ENCODE results near the gene OVOL2.
A peak's percentile ranks its signal among the peaks of the same experiment; 100 is the strongest.

OVOL2 gene

GRCh38 chr20:18079756-18080353, 22.1 kb upstream of the OVOL2 start:
- Histone ChIP-seq H3K27ac (no peak overlapping the region), H3K4me3 (ENCODE audit: low read depth, low read length) (no peak overlapping the region), H3K36me3 (no peaks in the 10 kb centered on the region), H3K27me3 (ENCODE audit: insufficient read depth, low read depth, severe bottlenecking) (no peaks in the 10 kb centered on the region), H3K9me3 (ENCODE audit: severe bottlenecking) (peaks cover 3% of the 10 kb centered on the region)
- TF ChIP-seq CTCF (IDR thresholded peaks at IDR 0.05; ENCODE audit: low read depth, low read length): no peak
- no peak for DNase-seq

GRCh38 chr20:18077157-18077556, 19.4 kb upstream of the OVOL2 start:
- H3K4me3 ChIP-seq (ENCODE audit: low read depth, low read length): no peak overlapping the region
- H3K27ac ChIP-seq: peak overlapping the region; percentile 56
- peak; percentile 74 for DNase-seq
- H3K36me3 ChIP-seq: no peaks in the 10 kb centered on the region
- H3K9me3 ChIP-seq (ENCODE audit: severe bottlenecking): peaks cover 3% of the 10 kb centered on the region
- no peaks in the 10 kb centered on the region for H3K27me3 ChIP-seq (ENCODE audit: insufficient read depth, low read depth, severe bottlenecking)
- no peak for TF ChIP-seq CTCF (IDR thresholded peaks at IDR 0.05; ENCODE audit: low read depth, low read length)

- Histone ChIP-seq H3K4me3 (ENCODE audit: low read depth, low read length) (no peak overlapping the region), H3K27me3 (ENCODE audit: insufficient read depth, low read depth, severe bottlenecking) (no peaks in the 10 kb centered on the region), H3K36me3 (no peaks in the 10 kb centered on the region), H3K9me3 (ENCODE audit: severe bottlenecking) (no peaks in the 10 kb centered on the region), H3K27ac (no peak overlapping the region)
- no peak for TF ChIP-seq CTCF (IDR thresholded peaks at IDR 0.05; ENCODE audit: low read depth, low read length)
- no peak for DNase-seq
Observed at GRCh38 chr20:18072532-18072931, 14.8 kb upstream of the OVOL2 start.

- H3K36me3 ChIP-seq: no peaks in the 10 kb centered on the region
- no peak for TF ChIP-seq CTCF (IDR thresholded peaks at IDR 0.05; ENCODE audit: low read depth, low read length)
- no peaks in the 10 kb centered on the region for H3K27me3 ChIP-seq (ENCODE audit: insufficient read depth, low read depth, severe bottlenecking)
- H3K9me3 ChIP-seq (ENCODE audit: severe bottlenecking): no peaks in the 10 kb centered on the region
- no peak overlapping the region for H3K4me3 ChIP-seq (ENCODE audit: low read depth, low read length)
- no peak for DNase-seq
- H3K27ac ChIP-seq: no peak overlapping the region
Observed at GRCh38 chr20:18066421-18067333, 9.0 kb upstream of the OVOL2 start.

- Histone ChIP-seq H3K27ac (no peak overlapping the region), H3K4me3 (ENCODE audit: low read depth, low read length) (no peak overlapping the region), H3K9me3 (ENCODE audit: severe bottlenecking) (no peaks in the 10 kb centered on the region), H3K36me3 (no peaks in the 10 kb centered on the region), H3K27me3 (ENCODE audit: insufficient read depth, low read depth, severe bottlenecking) (no peaks in the 10 kb centered on the region)
- TF ChIP-seq CTCF (IDR thresholded peaks at IDR 0.05; ENCODE audit: low read depth, low read length): no peak
- DNase-seq: no peak
Observed at GRCh38 chr20:18063676-18064075, 6.0 kb upstream of the OVOL2 start.
